Stimulated activated CD4-positive, alpha-beta T cell treated with anti-CD3 and anti-CD28 coated beads, TNF-alpha, amount 100 ng/mL, for 4 hours (primary cell): ENCODE data around the gene GGPS1.
A peak's percentile ranks its signal among the peaks of the same experiment; 100 is the strongest.
"Not testable (repeated sequence)": the region's sequence is repeated elsewhere in the genome, so short reads cannot be mapped to it uniquely, and the experiment has no call there.

ENCODE experiments used
- DNase-seq, 3 experiments: peaks; one replicate each; pipeline ENCODE4 v3.0.0-alpha.2; 2020; ENCODE audit warnings: low read depth in 3 of 3

The GGPS1 gene

GRCh38 chr1:235339746-235340145 is 11.4 kb downstream of the GGPS1 start:
- DNase-seq: no peak

- DNase-seq: no peak
These were observed 13.0 kb downstream of the GGPS1 start for GRCh38 chr1:235341334-235341733.

- no peak for DNase-seq
These were observed 13.7 kb downstream of the GGPS1 start for GRCh38 chr1:235342039-235342438.

GRCh38 chr1:235342471-235342870 is 14.1 kb downstream of the GGPS1 start:
- DNase-seq: no peak

GRCh38 chr1:235343726-235344125 is 15.4 kb downstream of the GGPS1 start:
- DNase-seq: no peak

- no peak for DNase-seq
These were observed 23.1 kb downstream of the GGPS1 start for GRCh38 chr1:235351441-235351840.

GRCh38 chr1:235351898-235352297 is 23.5 kb downstream of the GGPS1 start:
- no peak for DNase-seq

GRCh38 chr1:235357485-235358373 is 29.4 kb downstream of the GGPS1 start:
- no peak for DNase-seq

- no peak for DNase-seq
These were observed 30.5 kb downstream of the GGPS1 start for GRCh38 chr1:235358899-235359298.

- DNase-seq: not testable (repeated sequence)
These were observed 35.8 kb downstream of the GGPS1 start for GRCh38 chr1:235364189-235364588.

- no peak for DNase-seq
These were observed 37.9 kb downstream of the GGPS1 start for GRCh38 chr1:235366286-235366685.

- peak; percentile 63 to 69 (median 64) for DNase-seq
These were observed 38.9 kb downstream of the GGPS1 start, which contains the start of gene TBCE for GRCh38 chr1:235367000-235367908. Gene TBCE (plus strand): TSS chr1:235367427. CDS start chr1:235380050, 12,623 bp downstream.

GRCh38 chr1:235368428-235368827 is 40.1 kb downstream of the GGPS1 start:
- DNase-seq: no peak

- no peak for DNase-seq
These were observed 41.4 kb downstream of the GGPS1 start for GRCh38 chr1:235369802-235370201.

GRCh38 chr1:235375919-235376605 is 47.7 kb downstream of the GGPS1 start:
- DNase-seq: no peak

- not testable (repeated sequence) for DNase-seq
These were observed 49.9 kb downstream of the GGPS1 start for GRCh38 chr1:235378134-235378735.

GRCh38 chr1:235381955-235382739 is 53.8 kb downstream of the GGPS1 start:
- not testable (repeated sequence) for DNase-seq

GRCh38 chr1:235385633-235386032 is 57.3 kb downstream of the GGPS1 start:
- not testable (repeated sequence) for DNase-seq

GRCh38 chr1:235391874-235392273 is 63.5 kb downstream of the GGPS1 start:
- no peak for DNase-seq
